OCI-LY7 (cell line): Measurements from ENCODE around the gene CAT.

Experiments used
- CTCF ChIP-seq: fragments of 200-600 bp; sonication (generic); conservative IDR thresholded peaks from 2 replicates; pipeline ENCODE4 v1.5.1; 2014; ENCODE audit warnings: mild to moderate bottlenecking, antibody characterized with exemption, low read length, moderate library complexity, mixed read lengths
- EZH2phosphoT487 ChIP-seq: fragments of 200-600 bp; sonication (generic); IDR thresholded peaks from 2 replicates; pipeline ENCODE4 v1.6.1; 2018; ENCODE audit warnings: low read depth, borderline replicate concordance, mild to moderate bottlenecking, mixed run types, antibody characterized with exemption, low read length, moderate library complexity, mixed read lengths

- TF ChIP-seq CTCF = no peak
- TF ChIP-seq EZH2phosphoT487 = no peak
These were observed 41.6 kb downstream of the CAT start for GRCh38 chr11:34480314-34480713.
